GM19240 (cell line): ENCODE measurements around the gene GNE.
"Not testable (repeated sequence)": the region's sequence is repeated elsewhere in the genome, so short reads cannot be mapped to it uniquely, and the experiment has no call there.

Source experiments
- DNase-seq: peaks from one replicate; pipeline ENCODE4 v3.0.0; 2011; ENCODE audit warnings: low spot score; ENCODE audit not compliant: insufficient read length

GNE gene

DNA sequence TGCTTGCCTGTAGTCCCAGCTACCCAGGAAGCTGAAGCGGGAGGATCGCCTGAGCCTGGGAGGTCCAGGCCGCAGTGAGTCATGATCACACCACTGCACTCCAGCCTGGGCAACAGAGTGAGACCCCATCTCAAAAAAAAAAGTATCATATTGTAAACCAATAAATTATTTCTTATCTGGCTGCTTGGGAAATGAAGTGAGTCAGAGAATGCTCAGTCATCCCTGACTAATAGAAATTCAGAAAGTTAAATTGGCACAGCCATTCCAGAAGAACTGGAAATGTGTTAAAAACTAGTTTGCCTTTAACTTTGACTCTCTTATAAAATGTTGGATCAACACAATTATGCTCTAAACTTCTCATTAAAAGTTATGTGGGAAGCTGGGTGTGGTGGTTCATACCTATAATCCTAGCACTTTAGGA is 9.8 kb upstream of the GNE start:
- no peak for DNase-seq

DNA sequence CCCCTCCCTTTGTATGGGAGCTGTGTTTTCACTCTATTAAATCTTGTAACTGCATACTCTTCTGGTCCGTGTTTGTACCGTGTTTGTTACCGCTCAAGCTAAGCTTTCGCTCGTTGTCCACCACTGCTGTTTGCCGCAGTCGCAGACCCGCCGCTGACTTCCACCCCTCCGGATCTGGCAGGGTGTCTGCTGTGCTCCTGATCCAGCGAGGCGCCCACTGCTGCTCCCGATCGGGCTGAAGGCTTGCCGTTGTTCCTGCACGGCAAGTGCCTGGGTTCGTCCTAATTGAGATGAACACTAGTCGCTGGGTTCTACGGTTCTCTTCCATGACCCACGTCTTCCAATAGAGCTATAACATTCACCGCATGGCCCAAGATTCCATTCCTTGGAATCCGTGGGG is 6.6 kb upstream of the GNE start:
- no peak for DNase-seq

DNA sequence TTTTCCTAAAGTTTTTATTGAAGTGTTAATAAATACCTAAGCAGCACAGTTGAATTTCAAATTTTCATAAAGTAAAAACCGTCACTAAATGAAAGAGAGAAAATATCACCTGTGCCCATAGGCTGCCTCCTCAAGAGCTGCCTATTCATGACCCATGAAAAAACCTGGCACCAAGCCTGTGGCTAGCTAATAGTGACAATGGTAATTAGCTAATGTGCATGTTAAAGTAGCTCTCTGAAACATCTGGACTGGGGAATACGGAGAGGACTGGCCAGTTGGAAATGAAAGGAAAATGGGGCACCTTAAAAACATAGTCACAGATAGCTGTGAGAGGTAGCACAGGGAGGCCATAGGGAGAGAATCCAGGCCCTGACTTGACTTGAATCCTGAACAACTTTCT is 5.4 kb upstream of the GNE start:
- DNase-seq, result no peak

DNA sequence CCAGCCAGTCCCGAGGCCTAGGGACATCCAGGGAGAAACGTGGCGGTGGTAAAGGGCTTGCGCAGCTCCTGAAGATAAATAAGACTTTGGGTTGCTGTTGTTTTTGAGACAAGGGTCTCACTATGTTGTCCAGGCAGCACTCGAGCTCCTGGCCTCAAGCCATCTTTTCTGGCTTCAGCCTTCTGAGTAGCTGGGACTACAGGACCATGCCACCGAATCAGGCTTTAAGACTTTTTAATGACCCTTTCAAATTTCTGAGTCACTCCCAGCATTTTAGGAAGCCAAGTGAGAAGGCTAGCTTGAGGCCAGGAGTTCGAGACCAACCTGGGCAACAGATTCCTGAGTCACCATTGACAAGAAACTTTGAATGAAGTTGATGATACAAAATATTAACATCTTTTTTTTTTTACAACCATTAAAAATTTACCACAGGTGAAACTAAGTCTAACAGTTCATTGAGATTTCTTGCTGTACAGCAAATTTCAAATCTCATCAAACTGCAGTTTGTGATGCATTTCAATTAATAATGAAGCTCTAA is 817 bp upstream of the GNE start:
- DNase-seq, result no peak

DNA sequence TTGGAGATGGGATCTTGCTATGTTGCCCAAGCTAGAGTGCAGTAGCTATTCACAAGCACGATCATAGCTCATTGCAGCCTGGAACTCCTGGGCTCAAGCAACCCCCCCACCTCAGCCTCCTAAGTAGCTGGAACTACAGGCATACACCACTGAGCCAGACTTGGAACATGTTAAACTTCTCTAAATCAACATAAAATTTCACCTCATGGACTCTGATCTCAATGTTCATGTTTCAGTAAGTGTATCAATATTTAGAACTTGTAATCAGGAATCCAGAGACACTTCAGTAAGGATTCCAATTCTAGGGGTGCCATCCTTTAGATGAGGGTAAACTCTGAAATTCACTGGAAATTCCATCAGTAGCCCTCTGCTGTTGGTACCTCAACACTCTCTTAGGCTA is 6.8 kb downstream of the GNE start:
- no peak for DNase-seq

DNA sequence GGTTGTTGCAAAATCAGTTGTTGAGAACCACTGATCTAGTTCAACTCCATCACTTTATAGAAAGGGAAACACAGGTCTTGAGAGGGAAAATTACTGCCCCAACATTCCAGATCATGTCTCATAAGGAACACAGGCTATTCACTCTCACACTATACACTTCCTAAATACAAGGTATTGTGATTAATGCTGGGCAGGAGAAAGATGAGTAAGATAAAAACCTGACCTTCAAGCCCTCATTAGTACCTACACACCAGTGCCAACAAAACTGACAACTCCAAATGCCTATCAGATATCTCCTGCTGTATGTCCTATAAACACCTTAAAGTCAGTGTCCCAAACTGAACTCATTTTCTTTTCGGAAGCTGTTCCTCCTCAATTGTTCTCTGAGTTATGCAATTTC is 8.2 kb downstream of the GNE start:
- DNase-seq, result no peak

DNA sequence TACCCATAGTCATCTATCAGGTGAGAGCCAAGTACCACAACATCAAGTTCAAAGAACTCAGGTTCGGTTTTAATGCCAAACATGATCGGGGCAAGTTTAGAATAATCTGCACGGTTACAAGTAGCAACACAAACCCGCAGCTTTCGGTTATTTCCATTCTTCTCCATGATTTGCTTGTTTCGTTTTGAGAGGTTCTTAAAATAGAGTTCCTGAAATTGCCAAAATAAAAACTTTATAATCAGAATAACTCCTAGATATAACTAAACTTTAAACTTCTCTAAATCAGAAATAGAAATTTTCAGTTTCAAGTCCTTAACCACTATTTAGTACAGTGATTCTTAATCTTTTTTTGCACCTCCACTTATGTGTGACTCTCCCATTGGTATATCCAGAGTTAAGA is 9.1 kb downstream of the GNE start:
- no peak for DNase-seq

DNA sequence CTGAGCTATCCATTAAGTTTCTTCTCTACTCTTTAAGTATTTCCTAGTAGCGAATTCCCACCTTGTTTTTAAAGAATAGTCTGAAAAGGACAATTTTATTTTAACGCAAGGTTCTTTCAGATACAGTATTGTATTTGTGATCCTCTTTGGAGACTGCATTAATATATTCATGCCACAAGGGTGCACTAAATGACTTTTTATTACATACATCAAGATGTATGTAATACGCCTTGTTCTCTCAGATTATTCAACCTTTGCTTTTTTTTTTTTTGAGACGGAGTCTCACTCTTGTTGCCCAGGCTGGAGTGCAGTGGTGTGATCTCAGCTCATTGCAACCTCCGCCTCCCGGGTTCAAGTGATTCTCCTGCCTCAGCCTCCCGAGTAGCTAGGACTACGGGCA is 10.2 kb downstream of the GNE start:
- DNase-seq, result not testable (repeated sequence)

DNA sequence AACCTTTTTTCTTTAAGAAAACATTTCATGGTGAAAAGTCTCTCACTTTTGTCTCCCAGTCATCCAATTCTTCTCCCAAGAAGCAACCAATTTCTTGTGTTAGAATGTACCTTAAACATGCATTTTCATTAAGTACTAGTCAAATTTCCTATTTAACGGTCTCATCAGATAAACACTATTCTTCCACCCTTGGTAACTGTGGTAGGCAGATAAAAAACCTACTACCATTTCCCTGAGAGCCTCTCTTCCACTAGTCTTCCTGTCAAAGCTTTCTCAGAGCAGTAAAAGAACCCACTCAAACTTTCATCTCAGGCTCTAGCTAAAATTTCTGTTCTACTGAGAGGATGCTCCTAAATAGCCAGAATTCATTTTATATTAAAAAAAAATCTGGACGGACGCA is 10.9 kb downstream of the GNE start:
- no peak for DNase-seq

DNA sequence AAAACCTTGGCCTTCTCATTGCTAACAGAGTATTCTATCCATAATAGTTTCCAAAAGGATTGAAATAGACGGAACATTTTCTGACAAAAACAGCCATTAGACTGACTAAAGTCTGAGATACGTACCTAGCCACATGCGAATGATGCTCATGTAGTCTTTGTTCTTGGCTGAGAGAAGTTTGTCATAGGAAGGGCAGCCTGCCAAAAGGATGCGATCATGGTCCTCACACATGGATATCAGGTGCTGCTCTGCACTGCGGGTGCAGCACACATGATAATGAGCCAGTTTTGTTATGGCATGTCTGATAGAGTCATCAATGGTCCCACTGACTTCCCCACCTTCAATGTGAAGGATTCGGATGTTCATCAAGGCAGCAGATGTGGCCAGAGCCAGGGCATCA is 12.3 kb downstream of the GNE start:
- DNase-seq, result no peak

DNA sequence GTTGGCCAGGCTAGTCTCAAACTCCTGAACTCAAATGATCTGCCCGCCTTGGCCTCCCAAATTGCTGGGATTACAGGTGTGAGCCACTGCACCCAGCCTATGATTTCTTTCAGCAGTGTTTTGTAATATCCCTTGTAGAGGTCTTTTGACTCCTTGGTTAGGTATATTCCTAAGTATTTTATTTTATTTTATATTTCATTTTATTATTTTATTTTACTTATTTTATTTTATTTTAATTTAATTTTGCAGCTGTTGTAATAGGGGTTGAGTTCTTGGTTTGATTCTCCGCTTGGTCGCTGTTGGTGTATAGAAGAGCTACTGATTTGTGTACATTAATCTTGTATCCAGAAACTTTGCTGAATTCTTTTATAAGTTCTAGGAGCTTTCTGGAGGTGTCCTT is 18.6 kb downstream of the GNE start:
- not testable (repeated sequence) for DNase-seq

DNA sequence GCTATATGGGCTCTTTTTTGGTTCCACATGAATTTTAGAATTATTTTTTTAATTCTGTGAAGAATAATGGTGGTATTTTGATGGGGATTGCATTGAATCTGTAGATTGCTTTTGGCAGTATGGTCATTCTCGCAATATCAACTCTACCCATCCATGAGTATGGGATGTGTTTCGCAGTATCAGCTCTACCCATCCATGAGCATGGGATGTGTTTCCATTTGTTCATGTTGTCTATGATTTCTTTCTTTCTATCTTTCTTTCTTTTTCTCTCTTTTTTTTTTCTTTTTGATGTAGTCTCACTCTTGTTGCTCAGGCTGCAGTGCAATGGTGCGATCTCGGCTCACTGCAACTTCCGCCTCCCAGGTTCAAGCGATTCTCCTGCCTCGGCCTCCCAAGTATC is 19.0 kb downstream of the GNE start:
- DNase-seq, result not testable (repeated sequence)

DNA sequence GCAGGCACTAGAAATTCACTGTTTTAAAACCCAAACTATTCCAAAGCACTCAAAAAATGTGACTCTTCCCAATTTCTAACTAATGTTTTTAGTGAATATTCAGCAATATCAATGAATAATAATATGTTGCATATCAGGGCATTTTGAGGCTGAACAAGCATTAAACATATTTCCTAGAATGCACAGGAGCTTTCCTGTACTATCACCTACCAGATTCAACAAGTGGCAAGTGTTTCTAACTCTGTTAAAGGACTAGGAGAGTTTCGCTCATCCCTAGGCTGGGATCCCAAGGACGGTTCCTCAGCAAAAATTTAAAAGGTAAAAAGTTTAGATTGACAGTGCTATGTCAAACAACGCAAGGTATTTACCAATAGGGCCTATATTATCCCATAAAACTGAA is 21.0 kb downstream of the GNE start:
- no peak for DNase-seq

DNA sequence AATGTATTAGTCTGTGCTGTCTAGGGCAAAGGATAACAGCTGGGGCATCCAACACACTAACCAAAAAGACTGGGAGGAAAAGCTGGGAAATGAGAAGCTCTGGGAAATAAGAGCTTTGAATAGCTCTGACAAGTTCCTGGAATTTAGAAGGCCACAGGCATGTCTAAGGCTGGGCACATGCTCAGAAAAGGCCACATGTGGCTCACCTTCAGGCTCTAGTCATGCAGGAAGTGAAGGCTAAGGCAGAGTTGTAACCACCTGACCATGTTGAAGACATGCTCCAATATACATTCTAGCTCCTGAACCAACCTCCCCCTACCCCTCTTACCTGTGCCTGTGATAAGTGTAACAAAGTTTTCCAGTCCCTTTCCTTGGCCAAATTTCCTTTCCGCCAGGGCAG is 35.8 kb downstream of the GNE start:
- no peak for DNase-seq

DNA sequence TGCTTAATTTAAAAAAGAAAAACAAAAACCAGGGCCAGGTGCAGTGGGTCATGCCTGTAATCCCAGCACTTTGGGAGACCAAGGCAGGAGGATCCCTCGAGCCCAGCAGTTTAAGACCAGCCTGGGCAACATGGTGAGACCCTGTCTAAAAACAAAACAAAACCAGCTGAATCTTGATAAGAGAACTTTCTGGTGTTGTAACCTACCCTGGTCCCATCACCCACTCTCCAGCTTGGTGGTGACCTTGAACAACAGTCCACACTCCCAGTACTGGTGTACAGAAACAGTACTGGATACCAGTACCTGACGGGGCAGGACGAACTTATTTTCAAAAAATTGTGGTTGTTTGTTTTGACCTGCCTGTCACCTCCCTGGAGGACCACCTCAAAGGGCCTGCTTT is 36.6 kb downstream of the GNE start:
- no peak for DNase-seq

DNA sequence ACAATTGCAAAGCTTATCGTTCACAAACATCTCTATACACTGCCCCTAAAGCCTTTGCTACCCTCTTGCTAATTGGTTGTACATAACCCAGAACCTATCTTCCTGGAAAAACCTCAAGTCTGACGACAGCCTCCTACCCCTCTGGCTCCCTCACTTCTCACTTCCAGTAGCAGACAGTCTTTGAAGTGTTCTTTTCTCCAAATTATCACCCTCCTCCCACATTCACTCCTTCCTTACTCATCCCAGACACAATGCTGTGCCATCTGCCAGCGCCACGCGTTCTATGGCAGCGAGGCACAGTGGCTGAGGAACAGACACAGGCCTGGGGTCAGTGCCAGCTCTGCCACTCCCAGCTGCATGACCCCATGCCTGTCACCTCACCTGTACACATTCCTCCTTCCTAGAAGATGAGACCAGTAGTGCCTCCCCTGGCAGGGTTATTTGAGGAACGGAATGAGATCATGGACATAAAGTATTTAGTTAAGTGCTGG is 39.8 kb downstream of the GNE start:
- no peak for DNase-seq

DNA sequence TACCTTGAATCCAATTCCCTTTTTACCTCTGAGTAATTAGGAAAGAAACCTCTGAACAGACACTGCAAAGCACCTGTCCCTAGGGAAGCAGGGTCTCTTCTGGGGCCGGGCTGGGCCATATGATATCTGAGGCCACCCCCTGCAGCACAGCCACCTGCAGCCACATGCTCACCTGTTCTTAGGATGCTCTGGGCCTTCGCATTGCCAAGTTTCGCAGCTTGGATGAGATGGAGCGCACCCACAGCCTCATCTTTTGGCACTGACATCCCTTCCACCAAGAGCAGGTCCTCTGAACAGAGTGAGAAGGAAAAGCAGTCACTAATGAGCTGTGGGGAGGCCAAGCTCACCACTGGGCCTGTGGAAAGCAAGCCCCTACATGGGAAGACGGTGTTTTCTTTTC is 40.2 kb downstream of the GNE start:
- no peak for DNase-seq

DNA sequence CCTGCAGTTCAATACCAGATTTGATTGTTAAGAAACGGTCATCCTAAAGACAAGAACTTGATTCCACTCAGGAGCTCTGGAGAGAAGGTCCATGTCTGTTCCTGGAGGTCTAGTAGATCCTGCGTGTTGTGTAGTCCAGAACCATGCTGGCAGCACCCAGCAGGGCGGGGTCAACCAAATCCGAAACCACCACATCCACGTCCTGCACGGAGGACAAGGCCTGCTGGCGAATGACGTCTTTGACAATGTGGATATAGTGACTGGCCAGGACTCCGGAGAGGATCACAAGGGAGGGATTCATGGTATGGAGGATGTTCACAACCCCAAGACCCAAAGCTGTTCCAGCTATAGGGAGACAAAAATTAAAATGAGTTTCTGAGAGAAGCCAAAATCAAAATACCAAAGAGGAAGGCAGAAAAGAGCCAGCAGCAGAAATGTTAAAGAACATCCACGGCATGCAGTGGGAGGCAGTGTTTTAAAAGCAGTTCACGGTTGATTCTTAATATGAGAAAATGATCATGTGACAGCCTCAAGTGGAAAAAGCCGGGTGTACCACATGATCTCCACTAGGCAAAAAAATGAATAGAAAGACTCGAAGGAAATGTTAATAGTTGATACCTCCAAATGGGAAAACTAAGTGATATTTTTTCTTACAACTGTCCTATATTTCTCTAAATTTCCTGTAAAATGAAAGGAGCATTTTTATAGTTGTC is 40.8 kb downstream of the GNE start:
- DNase-seq, result no peak

DNA sequence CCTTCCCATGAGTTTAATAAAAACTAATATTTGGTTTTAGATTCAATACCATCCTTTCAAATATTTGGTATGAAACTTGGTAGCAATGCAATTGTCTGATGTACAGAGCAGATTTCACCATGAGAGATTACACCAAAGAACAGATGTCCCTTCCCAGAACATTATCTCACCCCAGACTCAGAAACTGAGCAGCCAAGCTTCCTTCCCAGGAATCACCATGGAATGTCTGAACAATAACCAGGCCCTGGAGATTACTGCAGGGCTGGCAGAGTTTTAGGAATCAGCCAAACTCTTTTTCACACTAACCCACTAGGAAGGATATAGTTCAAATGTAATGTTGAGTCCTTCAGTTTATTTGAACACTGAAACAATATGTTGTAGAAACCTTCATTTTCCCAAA is 43.7 kb downstream of the GNE start:
- DNase-seq, result no peak

DNA sequence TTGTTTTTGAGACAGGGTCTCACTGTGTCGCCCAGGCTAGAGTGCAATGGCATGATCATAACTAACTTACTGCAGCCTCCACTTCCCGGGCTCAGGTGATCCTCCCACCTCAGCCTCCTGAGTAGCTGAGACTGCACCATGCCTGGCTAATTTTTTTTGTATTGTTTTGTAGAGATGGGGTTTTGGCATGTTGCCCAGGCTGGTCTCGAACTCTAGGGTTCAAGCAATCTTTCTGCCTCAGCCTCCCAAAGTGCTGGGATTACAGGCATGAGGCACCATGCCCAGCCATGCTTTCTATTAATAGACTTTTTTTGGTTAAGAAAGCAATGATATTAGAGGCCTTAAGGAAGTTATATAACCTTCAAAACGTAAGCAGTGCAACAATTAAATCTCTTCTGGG is 44.3 kb downstream of the GNE start:
- no peak for DNase-seq

DNA sequence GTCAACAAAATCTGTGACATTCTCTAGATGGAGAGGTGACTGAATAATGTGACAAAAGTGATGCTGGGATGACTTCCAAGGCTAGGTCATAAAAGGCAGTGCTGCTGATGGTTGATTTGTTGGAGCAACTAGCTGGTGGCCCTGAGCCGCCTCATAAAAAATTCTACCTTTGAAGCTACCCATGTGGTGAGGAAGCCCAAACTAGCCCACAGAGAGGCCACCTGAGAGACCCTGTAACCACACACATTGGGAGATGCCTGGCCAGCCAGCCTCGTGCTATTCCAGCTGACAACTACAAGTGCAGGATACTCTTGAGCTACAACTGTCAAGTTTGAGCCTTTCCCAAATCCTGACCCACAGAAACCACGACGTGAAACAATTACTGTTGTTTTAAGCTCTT is 44.9 kb downstream of the GNE start:
- no peak for DNase-seq

DNA sequence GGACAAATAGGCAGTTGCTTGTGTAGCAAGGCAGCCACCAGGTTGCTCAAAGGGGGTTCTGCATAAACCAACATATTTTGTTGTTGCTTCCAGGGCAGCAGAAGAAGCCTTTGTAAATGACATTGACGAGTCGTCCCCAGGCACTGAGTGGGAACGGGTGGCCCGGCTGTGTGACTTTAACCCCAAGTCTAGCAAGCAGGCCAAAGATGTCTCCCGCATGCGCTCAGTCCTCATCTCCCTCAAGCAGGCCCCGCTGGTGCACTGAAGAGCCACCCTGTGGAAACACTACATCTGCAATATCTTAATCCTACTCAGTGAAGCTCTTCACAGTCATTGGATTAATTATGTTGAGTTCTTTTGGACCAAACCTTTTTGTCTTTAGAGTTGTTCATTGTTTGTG is 46.7 kb downstream of the GNE start:
- no peak for DNase-seq

DNA sequence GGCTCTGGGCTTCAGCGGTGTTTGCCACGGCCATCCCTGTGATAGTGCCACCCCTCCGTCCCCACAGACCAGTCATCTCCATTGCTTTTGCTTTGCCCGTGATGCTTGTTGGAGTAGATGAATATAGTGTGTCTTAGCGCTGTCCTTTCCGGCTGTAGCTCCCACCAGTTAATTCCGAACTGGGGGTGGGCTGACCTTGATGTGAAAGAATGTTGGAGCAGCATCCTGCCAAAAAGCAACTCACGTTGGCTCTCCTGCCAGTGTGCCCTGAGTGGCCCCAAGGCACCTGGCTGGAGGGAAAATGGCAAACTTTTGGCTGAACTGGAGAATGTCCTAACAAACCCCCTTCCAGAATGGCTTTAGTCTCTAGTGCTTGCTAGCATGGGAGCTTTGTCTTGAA is 47.5 kb downstream of the GNE start:
- DNase-seq, result no peak
